HG03060 (cell line): Measurements from ENCODE around the gene HECW1.
"Not testable (repeated sequence)": the region's sequence is repeated elsewhere in the genome, so short reads cannot be mapped to it uniquely, and the experiment has no call there.

Experiments
- ATAC-seq: cut with Tn5 transposase; IDR thresholded peaks from one replicate; pipeline ENCODE4 v1.9.1; 2021; ENCODE audit warnings: low read depth, moderate number of reproducible peaks; ENCODE audit not compliant: unreplicated experiment

The HECW1 gene

DNA sequence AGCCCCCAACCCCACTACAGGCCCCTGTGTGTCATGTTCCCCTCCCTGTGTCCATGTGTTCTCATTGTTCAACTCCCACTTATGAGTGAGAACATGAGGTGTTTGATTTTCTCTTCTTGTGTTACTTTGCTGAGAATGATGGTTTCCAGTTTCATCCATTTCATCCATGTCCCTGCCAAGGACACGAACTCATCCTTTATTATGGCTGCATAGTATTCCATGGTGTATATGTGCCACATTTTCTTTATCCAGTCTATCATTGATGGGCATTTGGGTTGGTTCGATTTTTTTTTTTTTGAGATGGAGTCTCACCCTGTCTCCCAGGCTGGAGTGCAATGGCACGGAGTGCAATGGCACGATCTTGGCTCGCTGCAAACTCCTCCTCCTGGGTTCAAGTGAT is 373.6 kb downstream of the HECW1 start:
- not testable (repeated sequence) for ATAC-seq

DNA sequence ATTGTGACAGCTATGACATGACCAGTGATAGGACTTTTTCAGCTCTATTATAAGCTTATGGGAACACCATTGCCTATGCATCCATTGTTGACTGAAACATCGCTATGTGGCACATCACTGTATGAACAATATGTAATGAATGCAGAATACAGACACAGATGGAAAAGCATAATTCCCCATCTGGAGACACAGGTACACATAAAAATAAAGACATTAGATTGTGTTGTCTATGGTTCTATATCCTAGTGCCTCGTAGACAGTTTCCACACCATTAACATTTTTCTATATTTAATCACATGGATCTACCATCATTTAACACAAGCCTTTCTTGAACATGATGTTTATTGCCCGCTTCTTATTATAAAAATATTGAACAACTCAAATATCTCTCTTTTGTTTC is 374.2 kb downstream of the HECW1 start:
- no peak for ATAC-seq

GRCh38 chr7:43487731-43488073 is 375.3 kb downstream of the HECW1 start:
- ATAC-seq: no peak

DNA sequence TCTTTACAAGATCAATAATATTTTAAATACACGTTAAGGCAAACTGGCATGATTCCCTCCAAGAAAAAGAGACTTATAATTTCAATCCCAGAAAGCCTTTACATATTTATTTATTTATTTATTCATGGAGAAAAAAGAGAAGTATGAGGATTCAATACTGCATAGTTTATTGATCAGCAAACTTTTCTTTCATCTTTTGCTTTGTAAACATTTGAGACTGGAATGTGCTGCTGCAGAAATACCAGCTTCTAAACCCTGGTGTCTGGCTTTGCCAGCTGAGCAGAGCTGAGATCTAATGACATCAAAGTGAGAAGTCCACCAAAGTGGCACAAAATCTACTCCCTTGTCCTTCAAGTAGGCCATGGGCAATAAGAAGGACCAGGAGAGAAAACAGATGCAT is 376.8 kb downstream of the HECW1 start:
- no peak for ATAC-seq

DNA sequence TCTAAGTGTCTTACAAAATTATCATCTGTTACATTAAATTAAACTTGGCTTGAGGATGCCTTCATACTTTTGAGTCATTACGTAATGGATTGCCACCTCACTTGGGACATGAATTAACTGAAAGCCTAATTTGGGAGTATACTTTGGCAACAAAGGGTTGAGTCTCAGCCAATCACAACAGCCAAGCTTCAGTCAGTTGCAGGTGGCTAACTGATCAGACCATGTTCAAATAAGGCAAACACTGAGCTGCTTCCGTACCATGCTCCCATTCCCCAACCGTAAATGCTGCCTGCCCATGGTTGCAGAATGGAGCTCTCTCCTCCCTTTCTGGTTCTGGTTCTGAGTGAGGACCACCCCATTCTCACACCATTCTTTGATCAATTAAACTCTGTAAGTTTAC is 377.6 kb downstream of the HECW1 start:
- ATAC-seq: no peak

GRCh38 chr7:43491123-43491522 is 378.7 kb downstream of the HECW1 start:
- ATAC-seq: no peak

DNA sequence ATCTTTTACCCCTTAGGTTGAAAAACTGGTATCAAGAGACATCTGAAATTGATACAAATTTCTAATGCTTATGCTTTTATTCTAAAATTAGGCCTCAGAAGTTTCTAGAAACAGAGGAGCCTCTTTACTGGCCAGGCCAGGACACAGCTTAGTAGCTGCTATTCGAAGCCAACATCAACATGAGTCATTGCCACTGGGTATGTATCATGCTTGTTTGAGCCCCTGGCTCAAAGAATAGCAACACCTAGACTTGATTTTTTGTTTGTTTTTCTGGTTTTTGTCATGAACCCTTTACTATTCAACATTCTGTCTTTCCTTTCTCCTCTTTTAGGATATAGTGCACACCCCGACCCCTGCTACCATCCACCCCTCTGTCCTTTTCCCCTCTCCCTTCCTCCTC is 379.5 kb downstream of the HECW1 start:
- ATAC-seq: no peak

DNA sequence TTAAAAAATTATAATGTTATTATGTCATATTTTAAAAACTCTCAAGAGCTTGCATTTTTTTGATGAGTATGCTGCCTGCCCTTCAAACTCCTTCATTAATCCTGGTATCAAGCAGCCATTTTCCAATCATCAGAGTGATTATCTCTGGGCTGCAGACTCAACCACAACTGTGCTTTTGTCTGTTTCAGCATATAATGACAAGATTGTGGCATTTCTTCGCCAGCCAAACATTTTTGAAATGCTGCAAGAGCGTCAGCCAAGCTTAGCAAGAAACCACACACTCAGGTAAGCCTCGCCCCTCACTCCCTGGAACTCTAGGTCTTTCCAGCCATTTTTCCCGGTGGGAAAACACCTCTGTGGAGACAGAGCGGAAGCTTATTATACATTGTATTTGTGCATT is 380.4 kb downstream of the HECW1 start:
- no peak for ATAC-seq

DNA sequence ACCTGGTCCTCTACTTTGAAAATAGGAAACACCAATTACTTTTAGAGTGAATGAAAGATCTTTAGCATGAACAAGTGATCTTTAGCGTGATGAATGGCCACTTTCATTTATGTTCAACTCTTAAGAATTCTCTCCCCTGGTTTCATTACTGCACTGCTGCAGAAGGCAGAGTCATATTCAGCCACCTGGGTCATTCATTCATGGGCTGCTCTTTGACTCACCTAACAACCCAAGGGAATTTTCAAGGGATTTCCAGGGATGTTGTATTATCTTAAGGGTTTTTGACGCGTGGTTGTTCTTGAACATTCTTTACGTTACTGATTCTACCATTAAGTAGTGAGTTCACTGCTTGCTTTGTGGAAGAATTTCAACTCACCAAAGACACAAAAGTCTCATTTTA is 383.1 kb downstream of the HECW1 start:
- no peak for ATAC-seq

GRCh38 chr7:43496596-43496995 is 384.1 kb downstream of the HECW1 start:
- ATAC-seq: no peak

GRCh38 chr7:43501870-43502269 is 389.4 kb downstream of the HECW1 start:
- no peak for ATAC-seq

DNA sequence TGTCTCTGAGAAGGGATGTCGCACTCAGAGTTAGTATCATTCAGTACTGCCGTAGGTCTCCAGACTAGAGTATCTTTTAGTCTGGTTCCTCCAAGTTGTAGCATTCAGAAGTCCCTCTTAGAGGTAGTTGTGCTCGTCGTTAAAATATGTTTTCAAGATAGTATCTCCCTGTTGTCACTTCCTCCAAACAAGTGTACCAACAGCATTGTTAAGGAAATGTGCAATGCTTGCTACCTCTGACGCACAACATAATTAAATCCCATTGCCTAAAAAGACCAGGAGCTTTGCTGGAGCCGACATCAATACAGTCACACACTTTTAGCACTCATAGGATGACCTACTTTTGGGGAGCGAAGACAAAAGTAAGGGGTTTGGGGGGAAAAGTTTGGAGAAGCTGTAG is 390.5 kb downstream of the HECW1 start:
- no peak for ATAC-seq

- no peak for ATAC-seq
Observed at GRCh38 chr7:43505412-43505811, 393.0 kb downstream of the HECW1 start.

DNA sequence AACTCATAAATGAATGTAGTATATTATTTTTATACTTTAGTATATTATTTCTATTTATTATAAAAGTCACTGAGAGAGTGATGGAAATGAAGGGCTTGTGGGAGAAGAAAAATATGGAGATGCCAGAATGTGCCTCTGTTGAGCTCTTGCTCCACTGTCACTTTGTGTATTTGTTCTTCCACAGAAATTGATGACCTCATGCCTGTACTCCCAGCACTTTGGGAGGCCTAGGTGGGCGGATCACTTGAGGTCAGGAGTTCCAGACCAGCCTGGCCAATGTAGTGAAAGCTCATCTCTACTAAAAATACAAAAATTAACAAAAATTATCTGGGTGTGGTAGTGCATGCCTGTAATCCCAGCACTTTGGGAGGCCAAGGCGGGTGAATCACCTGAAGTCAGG is 394.0 kb downstream of the HECW1 start:
- ATAC-seq: no peak

- ATAC-seq: no peak
Observed at GRCh38 chr7:43508461-43508860, 396.0 kb downstream of the HECW1 start.

DNA sequence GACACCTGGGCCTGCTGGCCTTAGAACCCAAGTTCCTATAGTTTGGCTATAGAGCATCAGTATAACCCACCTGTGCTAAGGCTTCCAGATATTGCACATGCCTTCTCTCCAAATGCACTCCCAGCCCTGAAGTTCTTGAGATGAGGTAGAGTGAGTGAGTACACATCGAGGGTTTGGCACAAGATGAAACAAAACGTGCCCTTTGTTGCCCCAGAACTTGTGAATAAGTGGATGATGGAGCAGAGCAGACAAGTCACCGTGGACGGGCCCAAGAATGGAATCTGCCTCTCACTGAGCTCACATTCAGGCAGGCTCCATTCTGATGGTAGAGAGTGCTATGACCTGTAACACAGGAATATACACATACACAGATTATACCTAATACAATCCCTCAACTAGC is 397.5 kb downstream of the HECW1 start:
- no peak for ATAC-seq

DNA sequence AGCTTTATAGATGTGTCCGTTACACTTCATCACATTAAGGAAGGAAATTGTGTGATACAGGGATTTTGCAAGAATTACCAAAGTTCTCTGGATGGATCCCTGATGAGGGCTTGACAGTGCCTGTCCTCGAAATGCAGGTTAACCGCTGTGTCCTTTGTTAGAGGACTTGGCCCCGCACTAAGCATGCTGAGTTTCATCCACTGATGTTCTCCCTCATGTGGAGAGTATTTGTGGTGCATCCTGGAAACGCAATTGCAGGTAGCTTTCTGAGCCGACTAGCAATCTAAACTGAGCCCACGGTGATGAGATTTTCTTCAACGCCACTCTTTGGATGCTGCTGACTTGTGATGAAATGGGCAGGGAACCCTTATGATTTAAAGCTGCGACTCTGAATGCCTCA is 398.6 kb downstream of the HECW1 start:
- no peak for ATAC-seq

- ATAC-seq: no peak
Observed at GRCh38 chr7:43511769-43512515, 399.5 kb downstream of the HECW1 start.

DNA sequence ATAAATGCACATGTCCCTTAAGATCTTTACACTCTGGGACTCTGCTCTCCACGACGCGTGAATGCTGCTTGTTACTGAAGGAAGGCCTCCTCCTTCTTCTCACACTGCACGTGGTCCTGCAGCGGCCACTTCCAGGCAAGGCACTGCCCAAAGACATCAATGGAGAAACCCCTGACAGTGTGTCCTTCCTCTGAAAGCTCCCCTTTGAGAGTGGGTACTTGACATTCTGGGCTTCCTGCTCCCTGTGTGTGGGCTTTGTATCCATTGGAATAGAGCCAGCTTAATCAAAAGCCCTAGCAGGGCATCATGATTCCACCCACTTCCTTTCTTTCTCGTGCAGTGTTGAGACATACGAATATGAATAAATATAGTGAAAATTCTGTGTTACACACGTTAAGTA is 400.8 kb downstream of the HECW1 start:
- no peak for ATAC-seq

GRCh38 chr7:43516581-43517342 is 404.3 kb downstream of the HECW1 start:
- no peak for ATAC-seq

DNA sequence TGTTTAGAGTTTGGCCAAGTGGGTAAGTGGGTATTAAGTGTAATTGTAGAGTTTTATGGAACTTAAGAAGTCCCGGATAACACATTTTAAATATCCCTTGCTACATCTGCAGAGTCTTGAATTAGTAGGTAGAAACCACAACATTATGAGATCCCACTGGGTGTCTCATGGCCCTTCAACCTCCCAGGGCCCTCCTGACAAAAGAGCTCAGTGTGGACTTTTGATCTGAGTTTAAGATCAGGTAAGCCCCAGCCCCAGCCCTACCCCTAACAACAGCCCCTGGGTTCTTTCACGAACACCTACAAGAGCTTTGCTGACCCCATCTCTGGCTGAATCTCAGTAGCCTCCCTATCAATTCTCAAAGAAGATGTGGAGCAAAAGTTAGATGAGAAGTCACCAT is 405.0 kb downstream of the HECW1 start:
- no peak for ATAC-seq

- no peak for ATAC-seq
Observed at GRCh38 chr7:43520201-43520600, 407.8 kb downstream of the HECW1 start.
